Esophagus (tissue), 2 donors: ENCODE measurements around the gene PTOV1. TPM values are rescaled to one million over a fixed set of nuclear protein-coding genes. Genes with fewer than 3 reads are reported as not detected.

Source experiments
- H3K27ac ChIP-seq, 2 donors: one replicate each; pipeline ENCODE4 v1.5.1; 2013; ENCODE audit warnings: low read depth in 2 of 2, mild to moderate bottlenecking in 2 of 2, inconsistent platforms in 1 of 2, low read length in 1 of 2, moderate library complexity in 1 of 2
- H3K27me3 ChIP-seq, 2 donors: one replicate each; pipeline ENCODE4 v1.6.1; 2013; ENCODE audit warnings: low read length in 2 of 2, control low read depth in 1 of 2, mild to moderate bottlenecking in 1 of 2; ENCODE audit not compliant: insufficient read depth in 2 of 2, control insufficient read depth in 1 of 2
- H3K36me3 ChIP-seq, 2 donors: one replicate each; pipeline ENCODE4 v1.6.1; 2013; ENCODE audit warnings: low read length in 1 of 2; ENCODE audit not compliant: control insufficient read depth in 2 of 2, insufficient read depth in 2 of 2
- H3K4me1 ChIP-seq, 2 donors: one replicate each; pipeline ENCODE4 v1.6.1; 2013; ENCODE audit warnings: low read length in 1 of 2; ENCODE audit not compliant: control insufficient read depth in 2 of 2, insufficient read depth in 2 of 2
- H3K4me3 ChIP-seq, 2 donors: one replicate each; pipeline ENCODE4 v1.5.1; 2013; ENCODE audit warnings: low read length in 2 of 2, mild to moderate bottlenecking in 2 of 2, low read depth in 1 of 2, moderate library complexity in 1 of 2
- H3K9me3 ChIP-seq, 2 donors: one replicate each; pipeline ENCODE4 v1.6.1; 2013; ENCODE audit warnings: mild to moderate bottlenecking in 2 of 2, low read depth in 1 of 2, low read length in 1 of 2, moderate library complexity in 1 of 2; ENCODE audit not compliant: control insufficient read depth in 2 of 2, insufficient read depth in 1 of 2
- WGBS, 2 donors: extraction: QIAGEN DNeasy Blood & Tissue Kit; methylation state at CpG; one replicate each; pipeline ENCODE4 v1.1.7; 2013; 5-methylcytosine and 5-hydroxymethylcytosine counted together
- polyA plus RNA-seq, 2 donors: library from polyadenylated mRNA; stranded (reverse); fragments of 200-250 nt; gene quantifications; one replicate each; pipeline ENCODE4 v1.2.3, GENCODE V29; 2013
- donor health status: healthy with polysubstance abuse.
- donor health status: Bipolar disorder and iron deficiency.

The PTOV1 gene
- polyA plus RNA-seq, 2 donors: 59.1 to 92.8 TPM

DNA sequence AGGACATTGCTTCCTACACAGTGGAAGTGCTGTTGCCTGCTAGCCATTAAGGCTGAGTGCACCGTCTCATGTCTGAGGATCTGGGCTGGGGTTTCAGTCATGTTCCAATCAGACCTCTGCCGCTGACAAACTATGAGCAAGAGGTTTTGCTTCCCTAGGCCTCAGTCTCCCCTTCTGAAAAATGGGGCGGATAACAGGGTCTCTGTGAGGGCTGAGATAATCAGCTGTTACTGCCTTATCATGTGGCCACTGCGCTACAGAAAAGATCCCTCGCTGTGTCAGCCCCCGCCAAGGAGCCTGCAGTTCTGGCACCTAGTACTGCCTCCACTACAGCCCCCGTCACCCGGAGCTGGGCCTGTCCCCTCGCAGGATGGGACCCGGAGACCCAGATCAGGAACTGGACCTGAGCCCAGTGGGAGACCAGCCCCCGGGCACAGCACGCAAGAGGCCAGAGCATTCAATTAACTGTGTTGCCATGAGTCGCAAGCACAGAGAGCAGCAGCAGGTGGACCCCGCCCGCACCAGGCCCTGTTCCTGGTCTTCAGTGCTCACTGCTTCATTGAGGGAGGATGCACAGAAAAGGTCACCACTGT lies 19.4 kb downstream of the PTOV1 start:
- Histone ChIP-seq H3K27ac (peak overlapping the region; percentile 84 to 91), H3K4me3 (peak overlapping the region; percentile 38 to 48), H3K27me3 (no peaks in the 10 kb centered on the region), H3K9me3 (no peaks in the 10 kb centered on the region), H3K36me3 (peaks cover 7 to 9% of the 10 kb centered on the region in 2 donors), H3K4me1 (peaks cover 2 to 15% of the 10 kb centered on the region in 2 donors)
- WGBS, 2 donors: 71 to 72% methylated on average over 15 of the region's 15 CpGs

- H3K4me3 ChIP-seq: no peak overlapping the region
- no peaks in the 10 kb centered on the region for H3K27me3 ChIP-seq
- H3K36me3 ChIP-seq: peaks cover 7 to 9% of the 10 kb centered on the region in 2 donors
- H3K9me3 ChIP-seq: no peaks in the 10 kb centered on the region
- WGBS, 2 donors: 86 to 94% methylated on average over 17 of the region's 17 CpGs
- H3K4me1 ChIP-seq: peaks cover 2 to 19% of the 10 kb centered on the region in 2 donors
- H3K27ac ChIP-seq: peak overlapping the region in 1 of 2 donors; percentile 48
Measured at GRCh38 chr19:49871349-49871985, 20.5 kb downstream of the PTOV1 start.

DNA sequence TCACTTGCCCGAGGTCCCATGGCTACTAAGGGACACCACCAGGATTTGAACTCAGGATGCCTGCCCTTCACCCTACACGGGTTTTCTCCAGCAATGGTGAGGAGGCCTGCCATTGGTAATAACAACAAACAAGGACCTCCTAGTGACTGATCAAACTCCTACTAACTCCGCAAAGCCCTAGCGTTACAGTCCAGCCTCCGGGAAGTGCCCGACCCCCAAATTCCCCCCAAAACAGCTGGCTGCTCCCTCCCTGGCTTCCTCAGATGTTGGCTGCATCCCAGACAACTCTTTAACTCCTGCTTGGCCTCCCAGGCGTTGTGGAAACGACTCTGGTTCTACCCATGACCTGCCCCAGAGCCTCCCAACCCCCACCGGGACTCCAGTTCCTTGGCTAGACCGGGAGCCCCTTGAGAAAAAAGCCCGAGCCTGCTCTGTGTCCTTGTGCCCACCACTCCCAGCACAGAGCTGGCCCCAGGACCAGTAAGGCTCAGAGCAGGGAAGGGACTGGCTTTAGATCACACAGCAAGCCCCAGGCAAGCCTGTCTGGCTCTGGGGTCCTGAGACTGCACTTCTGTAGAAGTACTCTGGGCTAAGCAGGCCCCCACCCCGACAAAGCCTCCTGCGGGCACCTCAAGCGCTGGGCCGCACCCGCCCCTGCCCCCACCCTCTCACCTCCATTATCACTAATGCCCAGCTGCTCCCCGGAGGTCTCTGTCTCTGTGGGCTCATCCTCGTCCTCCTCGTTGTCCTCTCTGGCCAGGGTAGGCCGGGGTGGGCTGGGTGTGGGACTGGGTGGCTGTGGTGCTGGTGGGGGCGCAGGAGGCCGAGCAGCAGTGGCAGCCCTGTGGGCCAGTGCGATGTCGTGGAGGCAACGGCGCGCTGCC lies 21.5 kb downstream of the PTOV1 start:
- WGBS, 2 donors: 83 to 86% methylated on average over 26 to 27 of the region's 27 CpGs

GRCh38 chr19:49873129-49873521 lies 22.2 kb downstream of the PTOV1 start:
- 86 to 91% methylated on average over 22 to 29 of the region's 29 CpGs for WGBS, 2 donors
- peaks cover 7 to 9% of the 10 kb centered on the region in 2 donors for H3K36me3 ChIP-seq
- H3K4me3 ChIP-seq: no peak overlapping the region
- peaks cover 2 to 19% of the 10 kb centered on the region in 2 donors for H3K4me1 ChIP-seq
- H3K27me3 ChIP-seq: no peaks in the 10 kb centered on the region
- H3K9me3 ChIP-seq: no peaks in the 10 kb centered on the region
- H3K27ac ChIP-seq: no peak overlapping the region

More for the DNA sequence above, 21.5 kb downstream of the PTOV1 start:
- Histone ChIP-seq H3K4me3 (no peak overlapping the region), H3K36me3 (peaks cover 7 to 9% of the 10 kb centered on the region in 2 donors), H3K27me3 (no peaks in the 10 kb centered on the region), H3K9me3 (no peaks in the 10 kb centered on the region), H3K27ac (no peak overlapping the region), H3K4me1 (peaks cover 2 to 19% of the 10 kb centered on the region in 2 donors)

DNA sequence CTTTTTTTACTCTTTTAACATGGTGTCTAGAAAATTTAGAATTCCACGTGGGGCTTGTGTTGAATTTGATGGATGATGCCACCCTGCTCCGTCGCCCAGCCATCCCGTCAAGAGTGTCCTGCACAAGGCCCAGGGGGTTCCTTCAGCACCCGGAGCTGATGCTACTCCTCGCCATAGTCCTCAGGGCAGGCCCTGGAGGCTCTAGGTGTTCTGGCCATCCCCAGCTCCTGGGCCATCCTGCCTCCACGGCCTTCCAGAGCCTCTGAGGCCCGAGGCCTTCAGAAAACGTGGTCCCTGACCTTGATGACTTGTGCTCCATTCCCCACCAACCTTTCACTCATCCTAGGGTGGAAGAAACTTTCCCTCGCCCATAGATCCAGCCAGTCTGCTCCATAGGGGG lies 22.9 kb downstream of the PTOV1 start:
- Histone ChIP-seq H3K27me3 (no peaks in the 10 kb centered on the region), H3K27ac (no peak overlapping the region), H3K36me3 (peaks cover 9% of the 10 kb centered on the region in 2 donors), H3K4me1 (peaks cover 2 to 22% of the 10 kb centered on the region in 2 donors), H3K4me3 (no peak overlapping the region), H3K9me3 (no peaks in the 10 kb centered on the region)
- WGBS, 2 donors: 85% methylated on average over 10 of the region's 10 CpGs

- Histone ChIP-seq H3K9me3 (no peaks in the 10 kb centered on the region), H3K4me3 (no peak overlapping the region), H3K27me3 (no peaks in the 10 kb centered on the region), H3K36me3 (peaks cover 9 to 11% of the 10 kb centered on the region in 2 donors), H3K27ac (peak overlapping the region in 1 of 2 donors; percentile 98), H3K4me1 (peaks cover 2 to 19% of the 10 kb centered on the region in 2 donors)
- 80 to 87% methylated on average over 11 of the region's 11 CpGs for WGBS, 2 donors
Measured at GRCh38 chr19:49874503-49875157, 23.7 kb downstream of the PTOV1 start.

GRCh38 chr19:49875177-49875576 lies 24.2 kb downstream of the PTOV1 start:
- WGBS, 2 donors: 76 to 84% methylated on average over 4 of the region's 4 CpGs
- H3K27ac ChIP-seq: peak overlapping the region in 1 of 2 donors; percentile 98

DNA sequence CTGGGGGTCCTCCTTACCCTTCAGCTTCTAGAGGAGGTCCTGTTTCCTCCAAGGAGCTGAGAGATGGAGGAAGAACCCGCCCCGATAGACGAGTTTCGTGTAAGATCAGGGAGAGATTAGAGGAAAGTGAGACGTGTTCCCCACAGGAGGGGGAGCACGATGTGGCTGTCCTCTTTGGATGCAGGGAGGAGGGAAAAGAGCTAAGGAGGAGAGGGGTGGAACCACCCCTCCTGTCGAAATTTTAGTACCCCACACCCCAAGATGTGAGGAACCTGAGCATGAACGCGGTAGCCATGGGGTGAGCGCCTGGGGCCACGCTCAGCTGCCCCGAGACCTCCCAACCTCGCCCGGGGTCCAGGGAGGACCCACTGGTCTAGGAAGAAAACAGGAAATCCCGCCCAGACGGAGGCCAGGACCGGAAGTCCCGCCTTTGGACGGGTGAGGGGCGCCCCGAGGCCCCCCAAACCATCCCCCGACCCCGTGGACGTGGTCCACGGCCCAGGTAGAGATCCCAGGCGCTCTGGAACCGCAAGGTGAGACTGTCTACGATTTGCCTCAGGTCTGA lies 25.0 kb downstream of the PTOV1 start:
- peaks cover 15 to 21% of the 10 kb centered on the region in 2 donors for H3K36me3 ChIP-seq
- no peaks in the 10 kb centered on the region for H3K9me3 ChIP-seq
- peaks cover 2 to 11% of the 10 kb centered on the region in 2 donors for H3K4me1 ChIP-seq
- H3K27me3 ChIP-seq: no peaks in the 10 kb centered on the region
- peak overlapping the region; percentile 94 to 96 for H3K4me3 ChIP-seq
- 1% methylated on average over 27 to 28 of the region's 28 CpGs for WGBS, 2 donors
- H3K27ac ChIP-seq: peak overlapping the region; percentile 97 to 98

More at GRCh38 chr19:49875177-49875576, 24.2 kb downstream of the PTOV1 start:
- Histone ChIP-seq H3K4me3 (peak overlapping the region; percentile 94 to 96), H3K27me3 (no peaks in the 10 kb centered on the region), H3K9me3 (no peaks in the 10 kb centered on the region), H3K36me3 (peaks cover 11 to 13% of the 10 kb centered on the region in 2 donors), H3K4me1 (peaks cover 2 to 15% of the 10 kb centered on the region in 2 donors)
